ENCODE data around the gene MXRA8.
A peak's percentile ranks its signal among the peaks of the same experiment; 100 is the strongest.

The MXRA8 gene

DNA sequence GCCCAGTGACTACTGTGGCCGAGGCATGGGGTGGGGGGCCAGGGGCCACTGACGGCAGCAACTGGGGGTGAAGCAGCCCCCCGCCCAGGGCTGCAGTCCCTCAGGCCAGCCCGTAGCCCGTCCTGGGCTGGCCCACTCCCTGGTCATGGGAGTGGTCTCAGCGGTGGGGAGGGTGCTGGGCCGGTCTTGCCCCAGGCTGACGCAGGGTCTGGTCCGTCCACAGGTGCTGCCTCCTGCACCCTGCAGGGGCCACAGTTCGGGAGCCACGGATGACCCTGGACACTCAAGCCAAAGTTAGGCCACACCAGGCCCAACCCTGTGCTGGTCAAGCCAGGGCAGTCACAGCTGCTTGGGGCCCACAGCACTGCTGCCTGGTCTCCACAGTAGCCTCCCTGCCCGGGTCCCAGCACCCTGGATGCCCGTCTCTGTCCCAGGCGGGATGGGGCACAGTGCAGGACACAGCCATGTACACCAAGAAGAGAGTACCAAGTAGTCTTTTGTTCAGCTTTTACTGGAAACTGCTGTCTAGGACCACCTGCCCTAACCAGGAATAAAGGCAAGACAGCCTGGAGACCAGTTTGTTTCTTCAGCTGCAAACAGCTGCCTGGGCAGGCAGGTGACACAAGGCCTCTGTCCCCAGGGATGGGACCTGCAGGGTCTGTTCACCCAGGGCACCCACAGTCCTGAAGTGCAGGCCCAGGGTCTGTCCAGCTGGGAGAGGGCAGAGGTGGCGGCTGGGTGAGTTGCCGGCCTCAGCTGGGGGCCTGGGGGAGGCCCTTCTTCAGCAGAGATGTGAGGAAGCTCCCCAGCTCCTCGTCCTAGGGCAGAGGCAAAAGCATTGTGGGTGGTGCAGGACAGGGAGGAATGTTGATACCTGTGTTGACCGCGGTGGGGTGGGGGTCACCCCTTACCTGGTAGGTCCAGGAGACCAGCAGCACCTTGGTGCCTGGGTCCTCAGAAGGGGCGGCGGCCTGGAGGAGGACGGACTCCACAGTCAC is 46.9 kb downstream of the MXRA8 start:
- peaks cover 52% of the 10 kb centered on the region for H3K79me2 ChIP-seq (ENCODE audit: low read length)
- peaks cover 7% of the 10 kb centered on the region for H3K4me1 ChIP-seq (ENCODE audit: low read length)
- no peaks in the 10 kb centered on the region for H3K9me3 ChIP-seq (replicated peaks; ENCODE audit: insufficient read depth, low read length)
- H3K4me3 ChIP-seq (ENCODE audit: low read length) = no peak overlapping the region
- no peak overlapping the region for H3K4me2 ChIP-seq (ENCODE audit: low read depth, low read length)
- peaks cover 3% of the 10 kb centered on the region; the same call in 1 of the 2 replicates for H3F3A ChIP-seq (ENCODE audit: insufficient read depth, low read length)
- no peak overlapping the region for H3K27ac ChIP-seq (ENCODE audit: low read length)
- H3K9ac ChIP-seq (ENCODE audit: low read length) = no peak overlapping the region
- no peaks in the 10 kb centered on the region for H4K20me1 ChIP-seq (ENCODE audit: insufficient read depth, low read length)
- no peak for DNase-seq
- 0 out of 2 replicates have a peak, but pooled peaks cover 2% of the 10 kb centered on the region for H3K36me3 ChIP-seq (replicated peaks; ENCODE audit: insufficient read depth, low read length)
- H2AFZ ChIP-seq (ENCODE audit: low read length) = no peak overlapping the region
- TF ChIP-seq, protein P1, sequence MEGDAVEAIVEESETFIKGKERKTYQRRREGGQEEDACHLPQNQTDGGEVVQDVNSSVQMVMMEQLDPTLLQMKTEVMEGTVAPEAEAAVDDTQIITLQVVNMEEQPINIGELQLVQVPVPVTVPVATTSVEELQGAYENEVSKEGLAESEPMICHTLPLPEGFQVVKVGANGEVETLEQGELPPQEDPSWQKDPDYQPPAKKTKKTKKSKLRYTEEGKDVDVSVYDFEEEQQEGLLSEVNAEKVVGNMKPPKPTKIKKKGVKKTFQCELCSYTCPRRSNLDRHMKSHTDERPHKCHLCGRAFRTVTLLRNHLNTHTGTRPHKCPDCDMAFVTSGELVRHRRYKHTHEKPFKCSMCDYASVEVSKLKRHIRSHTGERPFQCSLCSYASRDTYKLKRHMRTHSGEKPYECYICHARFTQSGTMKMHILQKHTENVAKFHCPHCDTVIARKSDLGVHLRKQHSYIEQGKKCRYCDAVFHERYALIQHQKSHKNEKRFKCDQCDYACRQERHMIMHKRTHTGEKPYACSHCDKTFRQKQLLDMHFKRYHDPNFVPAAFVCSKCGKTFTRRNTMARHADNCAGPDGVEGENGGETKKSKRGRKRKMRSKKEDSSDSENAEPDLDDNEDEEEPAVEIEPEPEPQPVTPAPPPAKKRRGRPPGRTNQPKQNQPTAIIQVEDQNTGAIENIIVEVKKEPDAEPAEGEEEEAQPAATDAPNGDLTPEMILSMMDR (IDR thresholded peaks at IDR 0.05; ENCODE audit: low read length) = no peak
- TF ChIP-seq EZH2 (optimal IDR thresholded peaks at IDR 0.05; ENCODE audit: low read depth, low read length) (no peak), EZH2phosphoT487 (IDR thresholded peaks at IDR 0.05; ENCODE audit: low read length) (no peak)
- H3K9me2 ChIP-seq (replicated peaks; ENCODE audit: insufficient read depth, low read length) = no peaks in the 10 kb centered on the region
- no peaks in the 10 kb centered on the region for H3K27me3 ChIP-seq (replicated peaks; ENCODE audit: insufficient read depth, low read length)

DNA sequence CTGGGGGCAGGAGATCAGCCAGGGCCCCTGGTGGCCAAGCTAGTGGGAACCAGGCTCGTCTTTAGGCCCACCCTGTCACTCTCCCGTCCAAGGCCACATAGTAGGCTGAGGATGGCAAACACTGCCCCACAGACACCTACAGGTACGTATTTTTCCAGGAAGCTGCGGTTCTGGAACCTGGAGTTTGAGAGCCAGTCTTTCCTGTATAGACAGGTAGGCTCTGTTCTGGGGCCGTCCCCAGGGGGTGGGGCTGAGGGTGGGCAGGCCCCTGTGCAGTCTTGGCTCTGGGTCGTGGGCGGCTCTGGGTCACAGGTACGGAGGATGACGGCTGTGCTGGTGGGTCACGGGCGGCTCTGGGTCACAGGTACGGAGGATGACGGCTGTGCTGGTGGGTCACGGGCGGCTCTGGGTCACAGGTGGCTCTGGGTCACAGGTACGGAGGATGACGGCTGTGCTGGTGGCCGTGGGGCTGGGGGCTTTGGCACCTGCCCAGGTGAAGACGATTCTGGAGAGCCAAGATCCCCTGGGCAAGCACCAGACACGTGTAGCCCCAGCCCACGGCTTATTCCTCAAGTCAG is 47.8 kb downstream of the MXRA8 start:
- no peak overlapping the region for H2AFZ ChIP-seq (ENCODE audit: low read length)

DNA sequence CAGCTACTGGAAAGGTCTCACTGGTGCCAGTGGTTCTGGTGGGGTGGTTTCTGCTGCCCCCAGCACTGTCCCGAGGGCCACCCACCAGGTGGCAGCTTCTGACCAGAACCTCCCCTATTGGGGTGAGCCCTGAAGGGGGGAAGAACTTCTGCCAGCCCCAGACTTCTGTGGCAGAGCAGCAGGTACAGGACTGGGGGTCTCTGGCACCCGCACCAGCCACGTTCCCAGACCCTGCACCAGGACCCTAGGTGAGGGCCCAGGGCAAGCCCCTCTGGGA is 48.3 kb downstream of the MXRA8 start:
- DNase-seq = no peak
- H3K79me2 ChIP-seq (ENCODE audit: low read length) = peaks cover 63% of the 10 kb centered on the region
- no peaks in the 10 kb centered on the region for H4K20me1 ChIP-seq (ENCODE audit: insufficient read depth, low read length)
- no peak overlapping the region for H3K9ac ChIP-seq (ENCODE audit: low read length)
- peaks cover 10% of the 10 kb centered on the region for H3K4me1 ChIP-seq (ENCODE audit: low read length)
- H3K9me3 ChIP-seq (replicated peaks; ENCODE audit: insufficient read depth, low read length) = no peaks in the 10 kb centered on the region
- no peaks in the 10 kb centered on the region for H3K9me2 ChIP-seq (replicated peaks; ENCODE audit: insufficient read depth, low read length)
- H3F3A ChIP-seq (ENCODE audit: insufficient read depth, low read length) = peaks cover 3% of the 10 kb centered on the region; the same call in 1 of the 2 replicates
- no peak for TF ChIP-seq EZH2 (optimal IDR thresholded peaks at IDR 0.05; ENCODE audit: low read depth, low read length)
- no peak for TF ChIP-seq EZH2phosphoT487 (IDR thresholded peaks at IDR 0.05; ENCODE audit: low read length)
- TF ChIP-seq, protein P1 (IDR thresholded peaks at IDR 0.05; ENCODE audit: low read length) = no peak
- no peak overlapping the region for H2AFZ ChIP-seq (ENCODE audit: low read length)
- H3K27me3 ChIP-seq (replicated peaks; ENCODE audit: insufficient read depth, low read length) = no peaks in the 10 kb centered on the region
- H3K4me3 ChIP-seq (ENCODE audit: low read length) = no peak overlapping the region
- peak overlapping the region; percentile 97; the same call in 1 of the 2 replicates for H3K4me2 ChIP-seq (ENCODE audit: low read depth, low read length)
- H3K27ac ChIP-seq (ENCODE audit: low read length) = no peak overlapping the region
- 0 out of 2 replicates have a peak, but pooled peaks cover 2% of the 10 kb centered on the region for H3K36me3 ChIP-seq (replicated peaks; ENCODE audit: insufficient read depth, low read length)

More for the DNA sequence above, 47.8 kb downstream of the MXRA8 start:
- H4K20me1 ChIP-seq (ENCODE audit: insufficient read depth, low read length) = no peaks in the 10 kb centered on the region
- H3K9me2 ChIP-seq (replicated peaks; ENCODE audit: insufficient read depth, low read length) = no peaks in the 10 kb centered on the region
- H3K27me3 ChIP-seq (replicated peaks; ENCODE audit: insufficient read depth, low read length) = no peaks in the 10 kb centered on the region
- H3F3A ChIP-seq (ENCODE audit: insufficient read depth, low read length) = peaks cover 3% of the 10 kb centered on the region; the same call in 1 of the 2 replicates
- H3K4me3 ChIP-seq (ENCODE audit: low read length) = no peak overlapping the region
- H3K36me3 ChIP-seq (replicated peaks; ENCODE audit: insufficient read depth, low read length) = 0 out of 2 replicates have a peak, but pooled peaks cover 2% of the 10 kb centered on the region
- DNase-seq = no peak
- H3K4me2 ChIP-seq (ENCODE audit: low read depth, low read length) = peak overlapping the region; percentile 97; the same call in 1 of the 2 replicates
- H3K27ac ChIP-seq (ENCODE audit: low read length) = no peak overlapping the region
- peaks cover 10% of the 10 kb centered on the region for H3K4me1 ChIP-seq (ENCODE audit: low read length)
- H3K79me2 ChIP-seq (ENCODE audit: low read length) = peaks cover 59% of the 10 kb centered on the region
- H3K9ac ChIP-seq (ENCODE audit: low read length) = no peak overlapping the region
- TF ChIP-seq EZH2phosphoT487 (IDR thresholded peaks at IDR 0.05; ENCODE audit: low read length) = no peak
- TF ChIP-seq EZH2 (optimal IDR thresholded peaks at IDR 0.05; ENCODE audit: low read depth, low read length) = no peak
- no peaks in the 10 kb centered on the region for H3K9me3 ChIP-seq (replicated peaks; ENCODE audit: insufficient read depth, low read length)
